GM19193 (cell line): ENCODE results near the gene RIC8B.

Experiments used
- POLR2A ChIP-seq: IDR thresholded peaks from 4 replicates; pipeline ENCODE4 v1.6.1; 2011; ENCODE audit not compliant: insufficient read depth, insufficient read length; ENCODE audit errors: extremely low read depth

RIC8B gene

DNA sequence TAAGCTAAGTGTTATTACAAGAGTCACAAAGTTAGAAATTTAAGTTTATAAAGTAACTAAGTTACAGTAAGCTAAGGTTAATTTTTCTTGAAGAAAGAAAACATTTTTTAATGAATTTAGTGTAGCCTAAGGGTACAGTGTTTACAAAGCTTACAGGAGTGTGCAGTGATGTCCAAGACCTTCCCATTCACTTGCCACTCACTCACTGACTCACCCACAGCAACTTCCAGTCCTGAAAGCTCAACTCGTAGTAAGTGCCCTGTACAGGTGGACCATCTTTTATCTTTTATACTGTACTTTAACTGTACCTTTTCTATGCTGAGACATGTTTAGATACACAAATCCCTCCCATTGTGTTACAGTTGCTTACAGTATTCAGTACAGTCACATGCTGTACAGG is 120.3 kb downstream of the RIC8B start:
- TF ChIP-seq POLR2A: no peak

DNA sequence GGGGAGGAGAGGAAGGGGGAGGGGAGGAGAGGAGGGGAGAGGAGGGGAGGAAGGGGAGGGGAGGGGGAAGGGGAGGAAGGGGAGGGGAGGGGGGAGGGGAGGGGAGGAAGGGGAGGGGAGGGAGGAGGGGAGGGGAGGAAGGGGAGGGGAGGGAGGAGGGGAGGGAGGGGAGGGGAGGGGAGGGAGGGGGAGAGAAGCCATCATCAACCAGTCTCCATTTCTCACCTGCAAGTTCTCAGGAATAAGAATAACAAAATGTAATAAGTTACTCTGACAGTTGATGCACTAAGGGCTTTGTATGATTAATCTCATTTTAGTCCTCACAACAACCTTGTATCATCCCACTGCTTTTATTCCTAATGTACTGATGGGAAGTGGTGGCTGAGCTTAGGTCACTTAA is 122.1 kb downstream of the RIC8B start:
- no peak for TF ChIP-seq POLR2A

DNA sequence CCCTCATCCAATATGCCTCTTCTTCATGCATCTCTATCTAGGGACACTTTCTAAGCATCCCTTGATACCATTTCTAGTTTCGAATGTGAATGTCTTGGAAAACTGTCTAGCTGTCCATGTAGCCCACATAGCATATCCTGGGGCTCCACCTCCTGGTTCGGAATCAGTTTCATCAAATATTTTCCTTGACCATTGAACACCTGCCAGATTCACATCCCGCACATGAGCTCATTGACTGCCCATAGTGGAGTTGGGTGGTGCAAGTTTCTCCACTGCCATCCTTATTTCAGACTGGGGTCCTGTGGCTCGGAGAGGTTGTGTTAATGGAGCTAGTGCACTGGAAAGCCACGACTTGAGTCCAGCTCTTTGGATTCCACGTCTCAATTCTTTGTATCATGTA is 122.6 kb downstream of the RIC8B start:
- no peak for TF ChIP-seq POLR2A

DNA sequence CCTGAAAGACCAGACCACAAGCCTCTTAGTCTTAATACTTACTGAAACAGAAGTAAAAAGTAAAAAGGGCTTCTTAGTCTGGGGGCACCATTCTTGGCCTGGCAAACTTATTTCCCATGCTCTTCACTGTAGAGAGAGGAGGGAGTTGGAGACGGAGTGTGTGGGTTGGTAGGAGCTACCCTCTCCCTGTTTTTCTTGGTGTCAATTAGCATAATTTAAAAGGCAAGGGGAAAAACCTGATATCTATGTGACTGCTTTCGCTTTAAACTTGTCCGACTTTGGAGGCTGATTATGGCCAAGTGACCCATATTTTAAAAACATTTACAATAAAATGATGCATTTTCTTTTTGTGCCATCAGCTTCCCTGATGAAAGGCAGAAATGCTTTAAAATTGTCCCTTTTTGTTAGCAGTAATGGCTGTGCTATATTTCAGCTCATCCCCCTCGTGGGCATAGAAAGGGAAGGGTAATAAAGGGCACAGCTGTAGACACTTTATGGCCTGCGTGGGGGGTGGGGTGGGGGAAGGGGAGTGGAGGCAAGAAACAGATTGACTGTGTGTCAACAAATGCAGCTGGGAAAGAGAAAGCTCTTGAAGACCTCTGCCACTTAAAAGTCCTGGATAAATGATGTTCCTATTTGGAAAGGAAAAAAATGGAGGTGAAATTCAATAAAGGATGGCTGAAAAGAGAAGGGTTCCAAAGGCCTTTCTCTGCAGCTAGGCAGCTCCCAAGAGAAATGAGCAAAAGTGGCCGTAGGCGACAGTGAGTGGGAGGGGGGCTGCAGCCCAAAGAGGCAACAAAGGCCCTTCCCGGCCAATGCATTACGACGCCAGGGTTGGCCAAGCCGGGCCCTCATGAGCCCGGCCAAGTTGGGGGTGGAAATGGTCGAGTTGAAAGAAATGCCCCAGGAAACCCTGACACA is 123.8 kb downstream of the RIC8B start:
- TF ChIP-seq POLR2A: no peak

DNA sequence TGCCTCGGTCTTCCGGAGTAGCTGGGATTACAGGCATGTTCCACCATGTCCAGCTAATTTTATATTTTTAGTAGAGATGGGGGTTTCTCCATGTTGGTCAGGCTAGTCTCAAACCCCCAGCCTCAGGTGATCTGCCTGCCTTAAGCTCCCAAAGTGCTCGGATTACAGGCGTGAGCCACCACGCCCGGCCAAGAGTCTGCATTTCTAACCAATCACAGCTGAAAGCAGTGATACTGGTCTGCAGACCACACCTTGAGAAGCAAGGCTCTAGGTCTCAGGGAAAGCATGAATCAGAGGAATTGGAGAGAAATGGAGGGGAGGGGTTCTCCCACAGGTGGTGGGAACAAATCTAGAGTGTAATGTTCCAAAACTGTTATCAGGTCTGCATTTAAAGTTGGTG is 126.1 kb downstream of the RIC8B start:
- TF ChIP-seq POLR2A: no peak

DNA sequence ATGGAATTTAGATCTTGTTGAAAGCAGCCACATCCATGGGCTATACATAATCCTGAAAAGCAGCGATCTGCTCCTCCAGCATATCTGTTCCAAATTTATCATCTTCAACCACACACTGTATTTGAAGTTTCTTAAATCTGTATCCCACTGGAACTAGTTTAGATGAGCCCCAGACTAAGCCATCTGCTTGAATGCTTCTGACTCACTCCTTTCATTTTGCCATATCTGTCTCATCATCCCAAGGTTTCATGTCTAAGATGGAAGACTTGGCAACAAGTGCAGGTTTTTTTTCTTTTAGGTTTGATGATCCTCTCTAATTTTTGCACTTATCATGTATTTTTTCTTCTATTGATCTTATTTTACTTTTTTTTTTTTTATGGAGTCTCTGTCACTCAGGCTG is 126.8 kb downstream of the RIC8B start:
- TF ChIP-seq POLR2A: no peak

DNA sequence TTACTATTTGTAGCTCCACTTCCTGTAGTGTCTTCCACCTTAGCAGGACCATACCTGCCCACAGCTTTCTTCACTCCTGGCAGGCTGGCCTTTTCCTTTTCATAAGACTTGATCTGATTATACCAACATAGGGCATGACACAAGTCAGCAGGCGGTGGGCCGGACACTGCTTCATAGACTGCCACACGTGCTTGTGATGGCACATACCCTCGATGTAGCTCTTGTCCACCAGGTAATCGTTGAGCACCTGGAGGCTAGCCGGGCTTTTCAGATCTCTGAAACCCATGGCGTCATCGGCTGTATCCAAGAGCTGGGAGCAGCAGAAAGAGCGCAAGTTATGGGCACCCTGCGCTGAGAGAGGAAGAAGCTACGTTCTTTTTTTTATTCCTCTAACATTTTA is 127.6 kb downstream of the RIC8B start:
- no peak for TF ChIP-seq POLR2A

DNA sequence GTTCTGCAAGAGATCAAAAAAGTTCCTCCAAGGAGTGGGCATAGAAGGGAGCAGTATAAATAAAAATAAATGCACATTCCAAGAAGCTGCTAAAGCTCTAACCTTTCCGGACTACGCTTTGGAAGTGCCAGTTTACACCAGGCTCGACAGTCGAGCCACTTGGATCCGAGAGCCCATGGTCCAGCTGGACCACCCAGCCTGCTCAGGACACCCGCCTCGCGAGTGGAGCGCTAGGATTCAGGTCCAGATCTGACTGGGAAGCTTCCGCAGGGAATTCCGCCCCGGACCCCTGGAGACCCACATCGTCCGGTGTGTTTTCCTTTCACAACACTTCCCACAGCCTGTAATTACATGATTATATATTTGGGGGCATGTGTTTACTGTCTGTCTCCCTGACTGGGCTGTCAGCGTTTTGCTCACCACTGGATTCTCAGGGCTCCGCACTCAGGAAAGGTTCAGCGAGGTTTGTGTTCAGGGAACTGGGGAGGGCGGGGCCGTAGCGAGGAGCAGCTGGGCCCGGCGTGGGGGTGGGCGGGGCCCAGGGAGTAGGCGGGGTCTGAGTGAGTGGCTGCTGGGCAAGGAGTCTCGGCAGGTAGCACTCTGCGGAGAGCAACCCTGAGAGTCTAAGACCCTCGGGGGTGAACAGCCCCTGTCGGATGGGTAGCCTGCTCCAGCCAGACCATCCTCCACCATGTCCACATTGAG is 128.9 kb downstream of the RIC8B start:
- TF ChIP-seq POLR2A: no peak

DNA sequence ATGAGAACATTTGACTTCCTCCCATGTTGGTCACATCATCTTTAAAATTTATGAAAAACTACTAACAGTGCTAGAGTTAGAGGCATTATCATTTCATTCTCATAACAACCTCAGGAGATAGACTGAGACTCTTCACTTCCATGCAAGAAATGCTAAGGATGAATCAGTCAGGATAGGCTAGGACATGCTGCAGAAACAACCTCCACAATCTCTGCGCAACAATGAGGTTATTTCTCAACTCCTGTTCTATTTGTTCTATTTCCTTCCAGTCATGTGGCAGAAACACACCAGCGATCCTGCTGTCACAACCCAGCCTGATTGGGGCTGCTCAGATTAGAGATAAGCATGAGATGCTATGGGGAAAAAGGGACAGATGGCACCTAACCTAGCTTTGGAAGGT is 132.2 kb downstream of the RIC8B start:
- TF ChIP-seq POLR2A: no peak

DNA sequence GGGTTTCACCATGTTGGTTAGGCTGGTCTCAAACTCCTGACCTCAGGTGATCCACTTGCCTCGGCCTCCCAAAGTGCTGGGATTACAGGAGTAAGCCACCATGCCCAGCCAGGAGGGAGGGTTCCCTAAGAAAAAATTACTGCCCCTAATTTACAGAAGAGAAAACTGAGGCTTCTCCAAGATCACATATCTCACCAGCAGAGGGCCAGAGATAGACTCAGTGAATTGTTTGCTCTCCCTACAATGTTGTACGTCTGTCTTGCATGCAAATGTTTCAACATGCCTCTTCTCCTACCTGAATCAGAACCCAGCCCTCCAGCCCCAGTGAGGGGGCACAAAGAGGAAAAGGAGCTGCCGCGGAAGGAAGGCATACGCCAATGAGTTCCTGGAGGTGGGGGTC is 132.9 kb downstream of the RIC8B start:
- TF ChIP-seq POLR2A: no peak

DNA sequence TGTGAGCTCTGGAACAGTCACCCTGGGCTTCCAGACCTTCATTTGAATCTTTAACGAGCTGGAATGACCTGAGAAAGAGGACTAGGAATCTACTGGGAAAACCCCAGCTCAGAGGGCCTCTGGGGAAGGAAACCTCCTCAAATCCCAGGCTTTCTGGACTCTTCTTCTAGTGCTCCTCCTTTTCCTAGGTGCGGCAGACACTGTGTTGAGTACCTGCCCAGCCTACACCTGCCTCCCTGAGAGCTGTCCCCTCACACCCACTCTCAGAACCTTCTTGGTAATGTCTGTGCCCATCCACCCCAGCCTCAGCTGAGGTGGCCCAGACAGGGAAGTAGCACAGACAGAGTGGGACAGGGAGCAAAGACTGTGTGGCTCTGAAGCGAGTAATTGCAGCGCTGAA is 133.4 kb downstream of the RIC8B start:
- no peak for TF ChIP-seq POLR2A

DNA sequence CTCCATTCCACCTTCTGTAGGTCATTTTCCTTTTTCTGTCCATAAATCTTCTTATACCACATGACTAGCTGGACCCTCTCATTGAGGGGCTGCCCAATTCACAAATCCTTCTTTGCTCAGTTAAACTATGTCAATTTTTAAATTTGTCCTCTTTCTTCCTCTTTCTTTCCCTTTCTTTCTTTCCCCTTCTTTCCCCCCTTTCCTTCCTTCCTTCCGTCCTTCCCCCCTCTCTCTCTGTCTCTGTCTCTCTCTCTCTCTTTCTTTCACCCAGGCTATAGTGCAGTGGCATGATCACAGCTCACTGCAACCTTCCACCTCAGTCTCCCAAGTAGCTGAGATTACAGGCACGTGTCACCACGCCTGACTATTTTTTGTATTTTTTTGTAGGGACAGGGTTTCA is 134.1 kb downstream of the RIC8B start:
- no peak for TF ChIP-seq POLR2A

DNA sequence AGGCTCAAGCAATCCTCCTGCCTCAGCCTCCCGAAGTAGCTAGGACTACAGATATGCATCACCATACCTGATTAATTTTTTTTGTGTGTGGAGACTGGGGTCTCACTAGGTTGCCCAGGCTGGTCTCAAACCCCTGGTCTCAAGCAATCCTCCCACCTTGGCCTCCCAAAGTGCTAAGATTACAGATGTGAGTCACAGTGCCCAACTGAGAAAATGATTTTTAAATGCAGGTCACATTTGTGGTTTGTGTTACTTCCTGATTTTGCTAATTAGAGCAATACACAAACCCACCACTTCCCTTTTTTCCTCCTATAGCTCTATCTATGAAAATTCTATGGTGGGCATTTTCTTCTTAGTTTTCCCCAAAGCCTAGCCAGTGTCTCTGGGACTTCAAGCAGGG is 135.7 kb downstream of the RIC8B start:
- TF ChIP-seq POLR2A: no peak

DNA sequence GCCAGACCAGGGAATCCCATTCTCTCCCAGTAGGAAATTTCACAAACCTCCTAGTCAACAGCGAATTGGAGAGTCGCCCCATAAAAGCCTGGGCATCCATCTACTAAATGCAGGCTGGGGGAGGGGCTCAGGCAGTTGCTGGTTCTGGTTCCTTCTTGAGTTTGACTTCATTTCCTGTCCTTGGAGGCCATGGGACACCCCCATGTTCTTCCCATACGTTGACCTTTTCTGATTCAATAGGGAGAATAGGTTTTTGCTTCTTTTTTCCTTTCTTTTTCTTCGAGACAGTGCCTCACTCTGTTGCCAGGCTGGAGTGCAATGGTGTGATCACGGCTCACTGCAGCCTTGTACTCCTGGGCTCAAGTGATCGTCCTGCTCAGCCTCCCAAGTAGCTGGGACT is 137.1 kb downstream of the RIC8B start:
- no peak for TF ChIP-seq POLR2A

DNA sequence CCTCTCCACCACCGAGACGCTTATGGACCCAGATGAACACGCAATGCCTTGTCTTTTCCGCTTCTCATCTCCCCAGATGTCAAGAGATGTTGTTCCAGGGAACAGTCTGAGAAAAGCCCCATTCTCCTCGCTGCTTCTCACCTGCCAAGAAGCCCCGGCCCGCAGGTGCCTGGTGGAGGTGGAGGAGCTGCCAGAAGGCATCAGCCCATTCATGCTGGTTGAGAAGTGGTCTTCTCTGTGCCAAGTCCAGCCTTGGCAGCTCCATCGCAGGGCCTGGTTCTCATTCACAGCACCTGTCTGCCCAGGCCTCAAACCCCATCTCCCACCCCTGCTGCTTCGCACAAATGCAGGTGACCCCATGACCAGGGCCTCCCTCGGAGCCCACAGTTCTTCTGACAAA is 139.0 kb downstream of the RIC8B start:
- TF ChIP-seq POLR2A: no peak
